Neural progenitor cell (in vitro differentiated cells): ENCODE data around the gene PEX16. TPM values are rescaled to one million over a fixed set of nuclear protein-coding genes. Genes with fewer than 3 reads are reported as not detected.

Source experiments
- DNase-seq: peaks from one replicate; pipeline ENCODE4 v3.0.0-alpha.2; 2016; ENCODE audit warnings: low spot score
- H2AFZ ChIP-seq: fragments of 200-600 bp; sonication (generic); replicated peaks from 2 replicates; pipeline ENCODE4 v1.6.1; 2016; ENCODE audit warnings: antibody characterized with exemption
- H3F3A ChIP-seq: fragments of 200-600 bp; sonication (generic); 2 replicates; pipeline ENCODE4 v1.6.1; 2016; ENCODE audit warnings: antibody characterized with exemption, low read depth
- H3K27ac ChIP-seq: fragments of 200-600 bp; sonication (generic); 2 replicates; pipeline ENCODE4 v1.5.1; 2016; ENCODE audit warnings: mild to moderate bottlenecking
- H3K27me3 ChIP-seq: fragments of 200-600 bp; sonication (generic); 2 replicates; pipeline ENCODE4 v1.6.1; 2016; ENCODE audit warnings: mild to moderate bottlenecking, moderate library complexity
- H3K36me3 ChIP-seq: fragments of 200-600 bp; sonication (generic); 2 replicates; pipeline ENCODE4 v1.5.1; 2016
- H3K4me1 ChIP-seq: fragments of 200-600 bp; sonication (generic); 2 replicates; pipeline ENCODE4 v1.6.1; 2016; ENCODE audit warnings: mixed run types
- H3K4me2 ChIP-seq: fragments of 200-600 bp; sonication (generic); 2 replicates; pipeline ENCODE4 v1.6.1; 2016
- H3K4me3 ChIP-seq: fragments of 200-600 bp; sonication (generic); 2 replicates; pipeline ENCODE4 v1.5.1; 2016
- H3K79me2 ChIP-seq: fragments of 200-600 bp; sonication (generic); 2 replicates; pipeline ENCODE4 v1.6.1; 2016; ENCODE audit warnings: low read depth
- H3K9ac ChIP-seq: fragments of 200-600 bp; sonication (generic); 2 replicates; pipeline ENCODE4 v1.6.1; 2016
- H3K9me3 ChIP-seq: fragments of 200-600 bp; sonication (generic); 2 replicates; pipeline ENCODE4 v1.5.1; 2016; ENCODE audit warnings: low read depth
- H4K20me1 ChIP-seq: fragments of 200-600 bp; sonication (generic); 2 replicates; pipeline ENCODE4 v1.6.1; 2016; ENCODE audit warnings: low read depth
- H3K27ac Mint-ChIP-seq: 3 replicates; pipeline ENCODE4 v1.8.0; 2021; ENCODE audit warnings: mixed read lengths
- H3K27me3 Mint-ChIP-seq: 2 replicates; pipeline ENCODE4 v1.8.0; 2022; ENCODE audit warnings: low read depth, mild to moderate bottlenecking, inconsistent platforms, moderate library complexity, mixed read lengths; ENCODE audit not compliant: insufficient read depth
- H3K36me3 Mint-ChIP-seq: 3 replicates; pipeline ENCODE4 v1.8.0; 2021; ENCODE audit warnings: mixed read lengths
- H3K4me1 Mint-ChIP-seq: 3 replicates; pipeline ENCODE4 v1.8.0; 2021; ENCODE audit warnings: mixed read lengths
- H3K4me3 Mint-ChIP-seq: 3 replicates; pipeline ENCODE4 v1.8.0; 2021; ENCODE audit warnings: mild to moderate bottlenecking, moderate library complexity, mixed read lengths
- H3K9me3 Mint-ChIP-seq: 3 replicates; pipeline ENCODE4 v1.8.0; 2020; ENCODE audit warnings: mixed read lengths
- CTCF ChIP-seq: fragments of 200-600 bp; sonication (generic); IDR thresholded peaks from 2 replicates; pipeline ENCODE4 v1.5.1; 2017; ENCODE audit warnings: antibody characterized with exemption, mild to moderate bottlenecking
- EZH2 ChIP-seq: fragments of 200-600 bp; sonication (generic); IDR thresholded peaks from 2 replicates; pipeline ENCODE4 v1.6.1; 2017; ENCODE audit warnings: antibody characterized with exemption, mild to moderate bottlenecking, moderate library complexity
- EZH2phosphoT487 ChIP-seq: fragments of 200-600 bp; sonication (generic); IDR thresholded peaks from 2 replicates; pipeline ENCODE4 v1.6.1; 2017; ENCODE audit warnings: antibody characterized with exemption
- total RNA-seq: library from RNA; depleted of rRNA; stranded (reverse); fragments of >200 nt; gene quantifications from 2 replicates; pipeline ENCODE4 v1.2.3, GENCODE V29; 2015; ENCODE audit warnings: low replicate concordance

PEX16 gene
- total RNA-seq, 1 donor from 2014 or later = 11.6 TPM

GRCh38 chr11:45913942-45914635 lies 3.6 kb downstream of the PEX16 start:
- Histone ChIP-seq H3K9me3 (no peaks in the 10 kb centered on the region), H3K27ac (no peak overlapping the region), H4K20me1 (peaks cover 18% of the 10 kb centered on the region), H3K9ac (no peak overlapping the region), H3K79me2 (peaks cover 19% of the 10 kb centered on the region), H3K36me3 (no peaks in the 10 kb centered on the region), H3F3A (peaks cover 16% of the 10 kb centered on the region), H3K27me3 (no peaks in the 10 kb centered on the region), H3K4me1 (peaks cover 9% of the 10 kb centered on the region), H3K4me2 (no peak overlapping the region), H3K4me3 (no peak overlapping the region), H2AFZ (no peak overlapping the region)
- H3K9me3 Mint-ChIP-seq = no peaks in the 10 kb centered on the region
- H3K4me1 Mint-ChIP-seq = peaks cover 14% of the 10 kb centered on the region
- no peak overlapping the region for H3K27ac Mint-ChIP-seq
- peaks cover 2% of the 10 kb centered on the region for H3K27me3 Mint-ChIP-seq
- H3K4me3 Mint-ChIP-seq = no peak overlapping the region
- DNase-seq = no peak
- H3K36me3 Mint-ChIP-seq = peaks cover 2% of the 10 kb centered on the region
- no peak for TF ChIP-seq EZH2
- TF ChIP-seq CTCF = no peak
- TF ChIP-seq EZH2phosphoT487 = no peak

- H3K4me3 Mint-ChIP-seq = no peak overlapping the region
- no peaks in the 10 kb centered on the region for H3K9me3 ChIP-seq
- no peaks in the 10 kb centered on the region for H3K27me3 ChIP-seq
- H3F3A ChIP-seq = peaks cover 12% of the 10 kb centered on the region
- H3K27ac ChIP-seq = no peak overlapping the region
- no peak overlapping the region for H3K9ac ChIP-seq
- H3K27ac Mint-ChIP-seq = no peak overlapping the region
- DNase-seq = no peak
- H3K36me3 ChIP-seq = no peaks in the 10 kb centered on the region
- H3K4me1 Mint-ChIP-seq = peaks cover 11% of the 10 kb centered on the region
- peaks cover 18% of the 10 kb centered on the region for H4K20me1 ChIP-seq
- peaks cover 2% of the 10 kb centered on the region for H3K36me3 Mint-ChIP-seq
- peaks cover 5% of the 10 kb centered on the region for H3K4me1 ChIP-seq
- H3K9me3 Mint-ChIP-seq = no peaks in the 10 kb centered on the region
- H2AFZ ChIP-seq = no peak overlapping the region
- peaks cover 19% of the 10 kb centered on the region for H3K79me2 ChIP-seq
- H3K4me3 ChIP-seq = no peak overlapping the region
- peaks cover 2% of the 10 kb centered on the region for H3K27me3 Mint-ChIP-seq
- H3K4me2 ChIP-seq = no peak overlapping the region
- TF ChIP-seq EZH2phosphoT487 = no peak
- TF ChIP-seq EZH2 = no peak
- no peak for TF ChIP-seq CTCF
Measured at GRCh38 chr11:45913514-45913913, 4.2 kb downstream of the PEX16 start.

GRCh38 chr11:45910623-45911022 lies 7.1 kb downstream of the PEX16 start:
- no peak overlapping the region for H3K4me2 ChIP-seq
- H3K9me3 ChIP-seq = no peaks in the 10 kb centered on the region
- no peak overlapping the region for H3K4me3 Mint-ChIP-seq
- H3F3A ChIP-seq = peaks cover 4% of the 10 kb centered on the region
- H3K36me3 ChIP-seq = no peaks in the 10 kb centered on the region
- no peak overlapping the region for H2AFZ ChIP-seq
- H4K20me1 ChIP-seq = peaks cover 7% of the 10 kb centered on the region
- peaks cover 3% of the 10 kb centered on the region for H3K4me1 Mint-ChIP-seq
- TF ChIP-seq EZH2 (no peak), CTCF (no peak), EZH2phosphoT487 (no peak)
- no peaks in the 10 kb centered on the region for H3K4me1 ChIP-seq
- H3K4me3 ChIP-seq = no peak overlapping the region
- no peaks in the 10 kb centered on the region for H3K27me3 ChIP-seq
- H3K27ac ChIP-seq = no peak overlapping the region
- no peak overlapping the region for H3K27ac Mint-ChIP-seq
- H3K36me3 Mint-ChIP-seq = peaks cover 6% of the 10 kb centered on the region
- H3K9ac ChIP-seq = no peak overlapping the region
- H3K27me3 Mint-ChIP-seq = peaks cover 11% of the 10 kb centered on the region
- peaks cover 2% of the 10 kb centered on the region for H3K79me2 ChIP-seq
- no peak for DNase-seq
- H3K9me3 Mint-ChIP-seq = no peaks in the 10 kb centered on the region
